ENCODE results near the gene TARS3.

GRCh38 chr15:101772921-101773320 is 48.6 kb upstream of the TARS3 start:
- TF ChIP-seq, protein P1, sequence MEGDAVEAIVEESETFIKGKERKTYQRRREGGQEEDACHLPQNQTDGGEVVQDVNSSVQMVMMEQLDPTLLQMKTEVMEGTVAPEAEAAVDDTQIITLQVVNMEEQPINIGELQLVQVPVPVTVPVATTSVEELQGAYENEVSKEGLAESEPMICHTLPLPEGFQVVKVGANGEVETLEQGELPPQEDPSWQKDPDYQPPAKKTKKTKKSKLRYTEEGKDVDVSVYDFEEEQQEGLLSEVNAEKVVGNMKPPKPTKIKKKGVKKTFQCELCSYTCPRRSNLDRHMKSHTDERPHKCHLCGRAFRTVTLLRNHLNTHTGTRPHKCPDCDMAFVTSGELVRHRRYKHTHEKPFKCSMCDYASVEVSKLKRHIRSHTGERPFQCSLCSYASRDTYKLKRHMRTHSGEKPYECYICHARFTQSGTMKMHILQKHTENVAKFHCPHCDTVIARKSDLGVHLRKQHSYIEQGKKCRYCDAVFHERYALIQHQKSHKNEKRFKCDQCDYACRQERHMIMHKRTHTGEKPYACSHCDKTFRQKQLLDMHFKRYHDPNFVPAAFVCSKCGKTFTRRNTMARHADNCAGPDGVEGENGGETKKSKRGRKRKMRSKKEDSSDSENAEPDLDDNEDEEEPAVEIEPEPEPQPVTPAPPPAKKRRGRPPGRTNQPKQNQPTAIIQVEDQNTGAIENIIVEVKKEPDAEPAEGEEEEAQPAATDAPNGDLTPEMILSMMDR (IDR thresholded peaks at IDR 0.05) = no peak
- no peak for TF ChIP-seq ZFX (IDR thresholded peaks at IDR 0.05; ENCODE audit: borderline replicate concordance)

Data from 22Rv1 (cell line).